IPS-18c (cell line): Measurements from ENCODE around the gene RAX2.

Source experiments
- H3K4me3 ChIP-seq: 2 replicates; pipeline ENCODE4 v1.7.0; 2013; ENCODE audit warnings: low read depth, mild to moderate bottlenecking, low read length, moderate library complexity; ENCODE audit not compliant: insufficient read depth
- H3K9me3 ChIP-seq: one replicate; pipeline ENCODE4 v1.6.1; 2013; ENCODE audit warnings: mild to moderate bottlenecking, low read length, moderate library complexity; ENCODE audit not compliant: control insufficient read depth, insufficient read depth

The RAX2 gene

GRCh38 chr19:3783660-3784584 is 11.9 kb upstream of the RAX2 start:
- Histone ChIP-seq H3K4me3 (no peak overlapping the region), H3K9me3 (peaks cover 3% of the 10 kb centered on the region)

GRCh38 chr19:3782903-3783302 is 10.9 kb upstream of the RAX2 start:
- Histone ChIP-seq H3K4me3 (no peak overlapping the region), H3K9me3 (peaks cover 3% of the 10 kb centered on the region)

- H3K9me3 ChIP-seq: peaks cover 3% of the 10 kb centered on the region
- H3K4me3 ChIP-seq: no peak overlapping the region
Observed at GRCh38 chr19:3782330-3782729, 10.3 kb upstream of the RAX2 start.

- H3K4me3 ChIP-seq: no peak overlapping the region
- H3K9me3 ChIP-seq: peaks cover 3% of the 10 kb centered on the region
Observed at GRCh38 chr19:3781603-3782002, 9.6 kb upstream of the RAX2 start.

GRCh38 chr19:3780786-3781304 is 8.8 kb upstream of the RAX2 start:
- H3K4me3 ChIP-seq: no peak overlapping the region
- H3K9me3 ChIP-seq: peaks cover 3% of the 10 kb centered on the region

- peaks cover 3% of the 10 kb centered on the region for H3K9me3 ChIP-seq
- no peak overlapping the region for H3K4me3 ChIP-seq
Observed at GRCh38 chr19:3778899-3779723, 7.1 kb upstream of the RAX2 start.

- H3K4me3 ChIP-seq: no peak overlapping the region
- H3K9me3 ChIP-seq: peaks cover 3% of the 10 kb centered on the region
Observed at GRCh38 chr19:3778104-3778867, 6.3 kb upstream of the RAX2 start.

GRCh38 chr19:3776479-3777040 is 4.5 kb upstream of the RAX2 start:
- Histone ChIP-seq H3K9me3 (peaks cover 3% of the 10 kb centered on the region), H3K4me3 (no peak overlapping the region)

GRCh38 chr19:3775831-3776230 is 3.8 kb upstream of the RAX2 start:
- Histone ChIP-seq H3K9me3 (peaks cover 3% of the 10 kb centered on the region), H3K4me3 (no peak overlapping the region)

GRCh38 chr19:3775374-3775711 is 3.3 kb upstream of the RAX2 start:
- Histone ChIP-seq H3K4me3 (no peak overlapping the region), H3K9me3 (no peaks in the 10 kb centered on the region)

- H3K9me3 ChIP-seq: no peaks in the 10 kb centered on the region
- no peak overlapping the region for H3K4me3 ChIP-seq
Observed at GRCh38 chr19:3774621-3775373, 2.8 kb upstream of the RAX2 start.

GRCh38 chr19:3773814-3774515 is 1.9 kb upstream of the RAX2 start:
- Histone ChIP-seq H3K9me3 (no peaks in the 10 kb centered on the region), H3K4me3 (no peak overlapping the region)

GRCh38 chr19:3771000-3771905 is 775 bp downstream of the RAX2 start:
- no peaks in the 10 kb centered on the region for H3K9me3 ChIP-seq
- H3K4me3 ChIP-seq: no peak overlapping the region

- no peaks in the 10 kb centered on the region for H3K9me3 ChIP-seq
- H3K4me3 ChIP-seq: no peak overlapping the region
Observed at GRCh38 chr19:3770136-3770999, 1.7 kb downstream of the RAX2 start.
